ENCODE results near the gene RXFP1.

GRCh38 chr4:158571736-158572135, 50.1 kb downstream of the RXFP1 start:
- no peak for TF ChIP-seq CTCF (IDR thresholded peaks at IDR 0.05; ENCODE audit: poor library complexity)
- TF ChIP-seq EZH2phosphoT487 (IDR thresholded peaks at IDR 0.05; ENCODE audit: low read depth, severe bottlenecking, unreplicated experiment) = no peak
